AG04449 (cell line): ENCODE results near the gene TTYH2.

Experiments
- CTCF ChIA-PET: fragments of 350-600 bp; formaldehyde crosslinking; extraction: SDS; loops from one replicate; lab custom pipeline; 2021; ENCODE audit warnings: antibody characterized with exemption; lab: Yijun Ruan, JAX
- POLR2A ChIA-PET: fragments of 400-600, 350-600 bp; formaldehyde crosslinking; extraction: SDS; loops from one replicate; lab custom pipeline; 2020; ENCODE audit warnings: antibody characterized with exemption, inconsistent platforms; lab: Yijun Ruan, JAX
- DNase-seq: peaks from one replicate; pipeline ENCODE4 v3.0.0-alpha.2; 2010; ENCODE audit warnings: low read depth, low spot score
- H3K4me3 ChIP-seq: 2 replicates; pipeline ENCODE4 v1.5.1; 2011; ENCODE audit warnings: low read depth, mild to moderate bottlenecking, control low read depth, low read length
- TF ChIP-seq, protein P1 (sequence below): IDR thresholded peaks from one replicate; pipeline ENCODE4 v1.5.1; 2011; ENCODE audit warnings: mild to moderate bottlenecking, moderate library complexity, low read length, control low read depth, inconsistent platforms; ENCODE audit not compliant: insufficient read depth; ENCODE audit errors: missing control alignments

The TTYH2 gene

GRCh38 chr17:74267987-74268499 is 54.7 kb downstream of the TTYH2 start:
- TF ChIP-seq, protein P1, sequence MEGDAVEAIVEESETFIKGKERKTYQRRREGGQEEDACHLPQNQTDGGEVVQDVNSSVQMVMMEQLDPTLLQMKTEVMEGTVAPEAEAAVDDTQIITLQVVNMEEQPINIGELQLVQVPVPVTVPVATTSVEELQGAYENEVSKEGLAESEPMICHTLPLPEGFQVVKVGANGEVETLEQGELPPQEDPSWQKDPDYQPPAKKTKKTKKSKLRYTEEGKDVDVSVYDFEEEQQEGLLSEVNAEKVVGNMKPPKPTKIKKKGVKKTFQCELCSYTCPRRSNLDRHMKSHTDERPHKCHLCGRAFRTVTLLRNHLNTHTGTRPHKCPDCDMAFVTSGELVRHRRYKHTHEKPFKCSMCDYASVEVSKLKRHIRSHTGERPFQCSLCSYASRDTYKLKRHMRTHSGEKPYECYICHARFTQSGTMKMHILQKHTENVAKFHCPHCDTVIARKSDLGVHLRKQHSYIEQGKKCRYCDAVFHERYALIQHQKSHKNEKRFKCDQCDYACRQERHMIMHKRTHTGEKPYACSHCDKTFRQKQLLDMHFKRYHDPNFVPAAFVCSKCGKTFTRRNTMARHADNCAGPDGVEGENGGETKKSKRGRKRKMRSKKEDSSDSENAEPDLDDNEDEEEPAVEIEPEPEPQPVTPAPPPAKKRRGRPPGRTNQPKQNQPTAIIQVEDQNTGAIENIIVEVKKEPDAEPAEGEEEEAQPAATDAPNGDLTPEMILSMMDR = no peak
- POLR2A ChIA-PET = no interaction called here
- CTCF ChIA-PET = no interaction called here
- no peak for DNase-seq
- H3K4me3 ChIP-seq = no peak overlapping the region

GRCh38 chr17:74268558-74268957 is 55.2 kb downstream of the TTYH2 start:
- TF ChIP-seq, protein P1 = no peak
- DNase-seq = no peak
- ChIA-PET CTCF (no interaction called here), POLR2A (no interaction called here)
- no peak overlapping the region for H3K4me3 ChIP-seq

DNA sequence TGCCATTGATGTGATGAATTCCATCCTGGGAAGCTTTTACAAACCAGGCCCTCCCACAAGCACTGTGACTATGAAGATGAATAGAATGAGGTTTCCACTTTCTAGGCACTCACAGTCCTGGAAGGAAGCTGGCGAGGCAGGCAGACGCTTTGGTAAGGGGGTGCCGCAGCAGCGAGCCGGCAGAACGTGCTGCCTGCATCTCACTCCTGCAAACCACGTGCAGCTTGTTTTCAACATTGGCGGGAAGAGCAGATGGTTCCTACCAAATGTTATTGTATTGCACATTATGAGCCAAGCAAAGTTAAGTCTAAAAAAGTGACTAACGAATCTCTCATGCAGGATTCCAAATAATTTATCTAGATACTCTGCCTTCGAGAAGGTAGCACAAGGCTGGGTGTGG is 57.0 kb downstream of the TTYH2 start:
- H3K4me3 ChIP-seq = no peak overlapping the region
- ChIA-PET POLR2A (no interaction called here), CTCF (no interaction called here)
- DNase-seq = no peak
- TF ChIP-seq, protein P1 = no peak

DNA sequence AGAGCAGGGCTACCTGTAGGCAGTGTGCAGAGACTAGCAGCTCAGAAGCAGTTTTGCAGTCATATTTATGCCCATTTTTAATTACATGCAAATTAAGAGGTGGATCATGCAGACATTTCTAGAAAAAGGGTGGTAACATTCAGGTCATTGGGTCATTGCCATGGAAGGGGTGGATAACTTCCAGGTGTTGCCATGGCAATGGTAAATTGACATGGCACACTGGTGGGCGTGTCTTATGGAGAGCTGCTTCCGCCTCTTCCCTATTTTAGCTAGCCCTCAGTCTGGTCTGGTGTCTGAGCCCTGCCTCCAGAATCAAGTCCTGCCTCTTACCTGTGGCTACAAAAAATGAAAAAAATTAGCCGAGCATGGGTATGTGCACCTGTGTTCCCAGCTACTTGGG is 57.9 kb downstream of the TTYH2 start:
- DNase-seq = no peak
- no peak overlapping the region for H3K4me3 ChIP-seq
- POLR2A ChIA-PET = no interaction called here
- TF ChIP-seq, protein P1 = no peak
- CTCF ChIA-PET = interaction anchor here (1.3 kb wide), 1 partner anchor 30 kb away, joined by 3 read pairs; no protein-coding TSS in a partner anchor

DNA sequence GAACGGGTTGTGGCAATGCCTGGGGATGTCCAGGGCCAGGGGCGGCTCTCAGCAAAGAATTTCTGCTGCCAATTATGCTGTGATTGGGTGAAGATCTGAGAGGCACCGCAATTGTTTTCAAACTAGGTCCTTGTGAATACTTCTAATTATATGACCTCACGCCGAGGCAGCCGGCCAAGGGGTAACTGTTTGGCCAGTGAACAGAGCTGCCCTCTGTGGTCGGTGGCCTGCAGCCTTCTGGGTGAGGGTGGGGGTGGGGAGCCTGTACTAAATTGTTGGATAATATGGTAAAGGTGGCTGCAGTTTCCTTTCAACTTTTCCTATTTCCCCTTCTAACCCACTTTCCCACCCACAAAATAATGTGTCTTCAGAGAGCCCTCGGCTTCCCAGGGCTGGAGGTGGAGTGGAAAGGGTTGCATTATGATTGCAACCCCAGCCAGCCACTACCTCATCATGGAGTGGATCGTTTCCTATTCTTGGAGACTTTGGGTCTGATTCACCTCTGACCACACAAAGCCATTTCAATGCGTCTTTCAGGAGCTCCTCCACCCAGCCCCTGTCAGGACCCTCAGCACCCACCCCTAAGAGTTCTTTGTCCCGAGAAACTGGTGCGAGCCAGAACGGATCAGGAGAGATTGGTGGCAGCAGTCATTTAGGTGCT is 58.7 kb downstream of the TTYH2 start:
- CTCF ChIA-PET = interaction anchor here (1.3 kb wide), 1 partner anchor 29 kb away, joined by 3 read pairs; no protein-coding TSS in a partner anchor
- POLR2A ChIA-PET = no interaction called here

GRCh38 chr17:74272731-74273201 is 59.4 kb downstream of the TTYH2 start:
- DNase-seq = no peak
- ChIA-PET CTCF (interaction anchor here (1.3 kb wide), 1 partner anchor 28 kb away, joined by 3 read pairs; no protein-coding TSS in a partner anchor), POLR2A (no interaction called here)
- H3K4me3 ChIP-seq = no peak overlapping the region
- TF ChIP-seq, protein P1 = no peak

More for the DNA sequence above, 58.7 kb downstream of the TTYH2 start:
- no peak overlapping the region for H3K4me3 ChIP-seq
- DNase-seq = no peak
- TF ChIP-seq, protein P1 = no peak
